Adipocyte (in vitro differentiated cells): ENCODE results near the gene PRRC2A.

Experiments used
- DNase-seq: peaks from one replicate; pipeline ENCODE4 v3.0.0-alpha.2; 2015; ENCODE audit warnings: low read depth
- H3K27me3 ChIP-seq: replicated peaks from 2 replicates; pipeline ENCODE4 v1.7.0; 2013; ENCODE audit warnings: mild to moderate bottlenecking, low read length, moderate library complexity; ENCODE audit not compliant: control insufficient read depth, insufficient read depth
- H3K36me3 ChIP-seq: 2 replicates; pipeline ENCODE4 v1.7.0; 2013; ENCODE audit warnings: low read length, mild to moderate bottlenecking, moderate library complexity; ENCODE audit not compliant: control insufficient read depth, insufficient read depth, severe bottlenecking
- H3K4me1 ChIP-seq: 2 replicates; pipeline ENCODE4 v1.7.0; 2013; ENCODE audit warnings: mild to moderate bottlenecking, low read length, moderate library complexity; ENCODE audit not compliant: control insufficient read depth, insufficient read depth
- H3K4me3 ChIP-seq: 2 replicates; pipeline ENCODE4 v1.7.0; 2013; ENCODE audit warnings: mild to moderate bottlenecking, low read length, moderate library complexity
- H3K9ac ChIP-seq: 2 replicates; pipeline ENCODE4 v1.7.0; 2013; ENCODE audit warnings: mild to moderate bottlenecking, low read length, moderate library complexity
- H3K9me3 ChIP-seq: 2 replicates; pipeline ENCODE4 v1.7.0; 2013; ENCODE audit warnings: mild to moderate bottlenecking, low read length, moderate library complexity; ENCODE audit not compliant: control insufficient read depth

Gene PRRC2A

DNA sequence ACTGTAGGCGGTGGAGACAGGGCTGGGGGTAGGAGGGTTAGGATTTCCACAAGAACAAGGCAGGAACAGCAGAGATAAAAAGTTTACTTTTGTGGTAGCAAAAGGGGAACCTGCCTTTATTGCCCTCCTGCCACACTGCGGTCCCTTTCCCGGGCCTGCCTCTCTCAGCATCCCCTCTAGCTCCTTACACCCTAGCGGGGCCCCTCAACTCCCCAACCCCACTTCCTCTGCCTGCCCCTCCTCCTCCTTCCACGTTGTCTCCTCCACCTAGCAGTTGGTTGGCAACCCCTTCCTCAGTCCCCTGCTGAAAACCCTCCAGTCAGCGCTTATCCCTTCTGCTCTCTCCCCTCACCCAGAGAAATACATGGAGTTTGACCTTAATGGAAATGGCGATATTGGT lies 4.8 kb upstream of the PRRC2A start:
- H3K9me3 ChIP-seq = no peaks in the 10 kb centered on the region
- H3K36me3 ChIP-seq = no peaks in the 10 kb centered on the region
- H3K4me3 ChIP-seq = no peak overlapping the region
- DNase-seq = no peak
- H3K27me3 ChIP-seq = no peaks in the 10 kb centered on the region
- no peak overlapping the region for H3K9ac ChIP-seq
- H3K4me1 ChIP-seq = no peaks in the 10 kb centered on the region

- DNase-seq = no peak
- H3K36me3 ChIP-seq = no peaks in the 10 kb centered on the region
- no peaks in the 10 kb centered on the region for H3K9me3 ChIP-seq
- H3K27me3 ChIP-seq = no peaks in the 10 kb centered on the region
- no peak overlapping the region for H3K4me3 ChIP-seq
- peaks cover 7% of the 10 kb centered on the region for H3K4me1 ChIP-seq
- H3K9ac ChIP-seq = no peak overlapping the region
Measured at GRCh38 chr6:31617010-31617409, 3.5 kb upstream of the PRRC2A start.

GRCh38 chr6:31619805-31620585 lies 520 bp upstream of the PRRC2A start:
- Histone ChIP-seq H3K36me3 (peaks cover 24% of the 10 kb centered on the region), H3K9me3 (no peaks in the 10 kb centered on the region), H3K27me3 (no peaks in the 10 kb centered on the region), H3K4me3 (peak overlapping the region; percentile 84), H3K9ac (peak overlapping the region; percentile 87), H3K4me1 (peaks cover 18% of the 10 kb centered on the region)
- DNase-seq = peak; percentile 99

- Histone ChIP-seq H3K4me1 (peaks cover 18% of the 10 kb centered on the region), H3K4me3 (peak overlapping the region; percentile 98), H3K9ac (peak overlapping the region; percentile 99), H3K27me3 (no peaks in the 10 kb centered on the region), H3K9me3 (no peaks in the 10 kb centered on the region), H3K36me3 (peaks cover 38% of the 10 kb centered on the region)
- peak; percentile 38 for DNase-seq
Measured at GRCh38 chr6:31621320-31621939, 915 bp downstream of the PRRC2A start.

DNA sequence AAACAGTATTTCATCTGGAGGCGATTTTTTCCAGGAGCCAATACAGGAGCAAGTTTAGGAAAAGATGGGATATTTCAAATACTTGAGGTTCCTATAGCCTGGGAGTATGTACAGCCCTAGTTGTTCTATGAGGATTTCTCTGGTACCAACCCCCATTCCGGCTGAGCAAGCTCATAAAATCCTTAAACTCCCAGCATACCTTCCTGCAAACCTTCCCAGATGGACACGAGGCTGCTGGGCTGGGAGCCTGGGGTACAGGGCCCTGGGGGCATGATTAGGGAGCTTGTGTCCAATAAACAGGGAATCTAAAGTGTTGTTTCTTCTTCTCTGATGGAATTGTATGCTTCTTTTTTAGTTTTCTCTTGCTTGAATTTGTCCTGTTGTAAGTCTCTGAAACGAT lies 1.5 kb downstream of the PRRC2A start:
- Histone ChIP-seq H3K4me1 (peaks cover 18% of the 10 kb centered on the region), H3K4me3 (peak overlapping the region; percentile 98), H3K27me3 (no peaks in the 10 kb centered on the region), H3K9me3 (no peaks in the 10 kb centered on the region), H3K9ac (peak overlapping the region; percentile 99), H3K36me3 (peaks cover 44% of the 10 kb centered on the region)
- peak; percentile 39 for DNase-seq

- H3K27me3 ChIP-seq = no peaks in the 10 kb centered on the region
- H3K9ac ChIP-seq = peak overlapping the region; percentile 99
- H3K36me3 ChIP-seq = peaks cover 51% of the 10 kb centered on the region
- peak overlapping the region; percentile 98 for H3K4me3 ChIP-seq
- DNase-seq = no peak
- H3K4me1 ChIP-seq = peaks cover 18% of the 10 kb centered on the region
- H3K9me3 ChIP-seq = no peaks in the 10 kb centered on the region
Measured at GRCh38 chr6:31622684-31623091, 2.2 kb downstream of the PRRC2A start.

GRCh38 chr6:31624070-31624469 lies 3.6 kb downstream of the PRRC2A start:
- no peak overlapping the region for H3K4me3 ChIP-seq
- H3K9me3 ChIP-seq = no peaks in the 10 kb centered on the region
- H3K36me3 ChIP-seq = peaks cover 64% of the 10 kb centered on the region

DNA sequence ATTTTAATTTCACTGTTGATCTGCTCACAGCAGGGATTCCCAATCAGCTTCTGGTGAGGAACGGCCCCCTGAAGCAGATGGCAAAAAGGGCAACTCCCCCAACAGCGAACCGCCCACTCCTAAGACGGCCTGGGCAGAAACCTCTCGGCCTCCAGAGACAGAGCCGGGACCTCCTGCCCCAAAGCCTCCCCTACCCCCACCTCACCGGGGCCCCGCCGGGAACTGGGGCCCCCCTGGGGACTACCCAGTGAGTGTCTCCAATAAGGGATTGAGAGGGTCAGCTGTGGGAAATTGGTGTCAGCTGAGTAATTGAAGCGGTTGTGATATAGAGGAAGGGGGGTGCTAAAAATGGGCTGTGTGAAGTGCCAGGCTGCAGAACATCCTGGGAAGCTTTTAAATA lies 6.4 kb downstream of the PRRC2A start:
- no peak overlapping the region for H3K9ac ChIP-seq

More at GRCh38 chr6:31624070-31624469, 3.6 kb downstream of the PRRC2A start:
- H3K4me1 ChIP-seq = peaks cover 18% of the 10 kb centered on the region
- no peaks in the 10 kb centered on the region for H3K27me3 ChIP-seq
- H3K9ac ChIP-seq = no peak overlapping the region
- no peak for DNase-seq

GRCh38 chr6:31627690-31628287 lies 7.3 kb downstream of the PRRC2A start:
- Histone ChIP-seq H3K4me3 (no peak overlapping the region), H3K36me3 (peaks cover 99% of the 10 kb centered on the region), H3K4me1 (peaks cover 3% of the 10 kb centered on the region), H3K27me3 (no peaks in the 10 kb centered on the region), H3K9ac (no peak overlapping the region), H3K9me3 (no peaks in the 10 kb centered on the region)
- no peak for DNase-seq

More for the DNA sequence above, 6.4 kb downstream of the PRRC2A start:
- no peaks in the 10 kb centered on the region for H3K9me3 ChIP-seq
- no peak for DNase-seq
- peaks cover 11% of the 10 kb centered on the region for H3K4me1 ChIP-seq
- peaks cover 93% of the 10 kb centered on the region for H3K36me3 ChIP-seq
- H3K27me3 ChIP-seq = no peaks in the 10 kb centered on the region
- H3K4me3 ChIP-seq = no peak overlapping the region

- H3K9me3 ChIP-seq = no peaks in the 10 kb centered on the region
- no peaks in the 10 kb centered on the region for H3K4me1 ChIP-seq
- no peak overlapping the region for H3K9ac ChIP-seq
- no peak overlapping the region for H3K4me3 ChIP-seq
- no peaks in the 10 kb centered on the region for H3K27me3 ChIP-seq
- DNase-seq = no peak
- peaks cover 100% of the 10 kb centered on the region for H3K36me3 ChIP-seq
Measured at GRCh38 chr6:31629014-31629413, 8.5 kb downstream of the PRRC2A start.

GRCh38 chr6:31630177-31630934 lies 9.8 kb downstream of the PRRC2A start:
- no peak overlapping the region for H3K4me3 ChIP-seq
- no peak for DNase-seq
- H3K27me3 ChIP-seq = no peaks in the 10 kb centered on the region
- peaks cover 7% of the 10 kb centered on the region for H3K4me1 ChIP-seq
- H3K9ac ChIP-seq = no peak overlapping the region
- no peaks in the 10 kb centered on the region for H3K9me3 ChIP-seq
- H3K36me3 ChIP-seq = peaks cover 100% of the 10 kb centered on the region
